Astrocyte of the cerebellum (primary cell): ENCODE results near the gene ADAP2.

Source experiments
- DNase-seq: peaks from one replicate; pipeline ENCODE4 v3.0.0-alpha.2; 2011; ENCODE audit warnings: low read depth
- H3K4me3 ChIP-seq: 2 replicates; pipeline ENCODE4 v1.5.1; 2011; ENCODE audit warnings: mild to moderate bottlenecking, low read depth, low read length, moderate library complexity
- in situ Hi-C: cut with HindIII; loops from 2 replicates; pipeline ENCODE4 v1.10.0; 2017; ENCODE audit warnings: low sequenced_read_pairs
- TF ChIP-seq, protein P1 (sequence below): IDR thresholded peaks from 2 replicates; pipeline ENCODE4 v1.5.1; 2012; ENCODE audit warnings: low read length, low read depth, moderate library complexity, mild to moderate bottlenecking; ENCODE audit errors: missing control alignments

The ADAP2 gene

GRCh38 chr17:31003225-31003866 is 81.6 kb downstream of the ADAP2 start:
- no peak overlapping the region for H3K4me3 ChIP-seq
- in situ Hi-C loops, result no loop called here
- TF ChIP-seq, protein P1, sequence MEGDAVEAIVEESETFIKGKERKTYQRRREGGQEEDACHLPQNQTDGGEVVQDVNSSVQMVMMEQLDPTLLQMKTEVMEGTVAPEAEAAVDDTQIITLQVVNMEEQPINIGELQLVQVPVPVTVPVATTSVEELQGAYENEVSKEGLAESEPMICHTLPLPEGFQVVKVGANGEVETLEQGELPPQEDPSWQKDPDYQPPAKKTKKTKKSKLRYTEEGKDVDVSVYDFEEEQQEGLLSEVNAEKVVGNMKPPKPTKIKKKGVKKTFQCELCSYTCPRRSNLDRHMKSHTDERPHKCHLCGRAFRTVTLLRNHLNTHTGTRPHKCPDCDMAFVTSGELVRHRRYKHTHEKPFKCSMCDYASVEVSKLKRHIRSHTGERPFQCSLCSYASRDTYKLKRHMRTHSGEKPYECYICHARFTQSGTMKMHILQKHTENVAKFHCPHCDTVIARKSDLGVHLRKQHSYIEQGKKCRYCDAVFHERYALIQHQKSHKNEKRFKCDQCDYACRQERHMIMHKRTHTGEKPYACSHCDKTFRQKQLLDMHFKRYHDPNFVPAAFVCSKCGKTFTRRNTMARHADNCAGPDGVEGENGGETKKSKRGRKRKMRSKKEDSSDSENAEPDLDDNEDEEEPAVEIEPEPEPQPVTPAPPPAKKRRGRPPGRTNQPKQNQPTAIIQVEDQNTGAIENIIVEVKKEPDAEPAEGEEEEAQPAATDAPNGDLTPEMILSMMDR, result no peak

DNA sequence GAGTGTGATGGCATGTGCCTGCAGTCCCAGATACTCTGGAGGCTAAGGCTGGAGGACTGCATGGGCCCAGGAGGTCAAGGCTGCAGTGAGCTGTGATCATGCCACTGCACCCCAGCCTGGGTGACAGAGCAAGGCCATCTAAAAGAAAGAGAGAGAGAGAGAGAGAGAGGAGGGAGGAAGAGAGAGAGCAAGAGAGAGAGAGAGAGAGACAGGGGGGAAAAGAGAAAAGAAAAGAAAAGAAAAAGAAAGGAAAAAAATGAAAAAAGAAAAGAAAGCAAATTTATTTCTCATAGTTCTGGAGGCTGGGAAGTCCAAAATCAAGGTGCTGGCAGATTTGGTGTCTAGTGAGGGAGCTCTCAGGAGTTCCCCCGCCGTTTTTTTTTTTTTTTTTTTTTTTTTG is 82.4 kb downstream of the ADAP2 start:
- in situ Hi-C loops, result no loop called here
- DNase-seq, result no peak
- H3K4me3 ChIP-seq, result no peak overlapping the region
- TF ChIP-seq, protein P1, result no peak

More at GRCh38 chr17:31003225-31003866, 81.6 kb downstream of the ADAP2 start:
- DNase-seq, result no peak

GRCh38 chr17:31007695-31008373 is 86.1 kb downstream of the ADAP2 start:
- TF ChIP-seq, protein P1, result no peak
- H3K4me3 ChIP-seq, result peak overlapping the region; percentile 57
- in situ Hi-C loops, result no loop called here
- no peak for DNase-seq

DNA sequence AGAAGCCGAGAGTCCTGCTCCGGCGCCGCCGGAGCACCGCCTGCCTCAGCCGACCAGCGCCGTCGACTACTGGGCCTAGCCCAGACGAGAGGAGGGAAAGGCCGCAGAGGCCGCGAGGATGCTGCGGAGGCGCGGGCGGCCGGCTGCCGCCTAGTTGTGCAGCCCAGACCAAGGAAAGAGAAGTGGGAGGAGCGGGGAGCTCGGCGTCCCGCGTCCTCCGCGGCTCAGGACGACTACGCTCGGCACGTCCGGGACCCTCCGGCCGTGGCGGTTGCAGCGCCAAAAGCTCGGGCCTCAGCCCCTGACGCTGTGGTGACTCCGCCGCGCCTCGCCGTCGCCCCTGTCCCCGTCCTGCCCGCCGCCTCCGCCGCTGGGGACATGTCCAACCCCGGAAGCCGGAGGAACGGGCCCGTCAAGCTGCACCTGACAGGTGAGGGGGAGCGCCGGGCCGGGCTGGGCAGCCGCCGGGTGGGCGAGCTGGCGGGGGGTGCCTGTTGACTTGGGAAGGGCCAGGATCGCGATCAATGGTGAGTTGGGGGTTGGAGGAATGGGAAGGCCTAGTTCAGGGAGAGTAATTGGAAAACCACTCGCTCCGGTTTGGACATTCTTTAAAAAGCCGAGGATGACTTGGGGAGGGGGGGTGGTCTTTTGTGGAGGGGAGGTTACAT is 86.8 kb downstream of the ADAP2 start:
- peak overlapping the region; percentile 57 for H3K4me3 ChIP-seq
- DNase-seq, result no peak
- in situ Hi-C loops, result no loop called here
- TF ChIP-seq, protein P1, result no peak
